GM19455 (cell line): ENCODE measurements around the gene HOPX.
"Not testable (repeated sequence)": the region's sequence is repeated elsewhere in the genome, so short reads cannot be mapped to it uniquely, and the experiment has no call there.

ENCODE experiments used
- ATAC-seq: cut with Tn5 transposase; IDR thresholded peaks from one replicate; pipeline ENCODE4 v1.9.1; 2021; ENCODE audit not compliant: unreplicated experiment

The HOPX gene

DNA sequence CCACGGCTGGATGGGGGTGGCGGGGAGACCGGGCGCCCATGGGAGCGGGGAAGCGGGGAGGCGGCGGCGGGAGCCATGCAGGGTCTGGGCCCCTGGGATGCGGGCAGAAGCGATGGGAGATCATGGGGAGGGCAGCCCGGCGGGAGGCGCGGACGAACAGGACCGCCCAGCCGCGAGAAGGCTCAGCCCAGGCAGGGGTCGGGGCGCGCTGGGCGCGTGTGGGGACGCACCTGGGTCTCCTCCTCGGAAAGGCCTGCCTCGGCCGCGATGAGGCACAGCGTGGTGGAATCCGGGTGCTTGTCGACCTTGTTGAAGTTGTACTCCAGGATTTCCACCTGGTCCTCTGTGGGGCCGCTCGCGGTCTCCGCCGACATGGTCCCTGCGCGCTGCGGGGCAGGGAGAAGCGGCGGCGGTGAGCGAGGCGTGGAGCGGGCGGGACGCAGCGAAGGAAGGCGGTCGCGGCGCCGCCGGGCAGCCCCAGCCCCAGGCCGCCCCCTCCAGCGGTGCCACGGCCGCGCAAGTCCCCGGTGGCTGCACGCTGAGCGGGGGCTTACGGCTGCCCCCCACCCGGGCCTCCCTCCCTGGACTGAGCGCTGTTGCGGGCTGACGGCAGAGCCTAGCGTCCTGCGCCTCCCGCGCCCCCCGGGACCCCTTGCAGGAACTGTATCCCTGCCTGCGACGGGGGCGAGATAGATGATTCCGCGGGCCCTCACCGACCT lies 25.3 kb downstream of the HOPX start:
- ATAC-seq, result no peak

DNA sequence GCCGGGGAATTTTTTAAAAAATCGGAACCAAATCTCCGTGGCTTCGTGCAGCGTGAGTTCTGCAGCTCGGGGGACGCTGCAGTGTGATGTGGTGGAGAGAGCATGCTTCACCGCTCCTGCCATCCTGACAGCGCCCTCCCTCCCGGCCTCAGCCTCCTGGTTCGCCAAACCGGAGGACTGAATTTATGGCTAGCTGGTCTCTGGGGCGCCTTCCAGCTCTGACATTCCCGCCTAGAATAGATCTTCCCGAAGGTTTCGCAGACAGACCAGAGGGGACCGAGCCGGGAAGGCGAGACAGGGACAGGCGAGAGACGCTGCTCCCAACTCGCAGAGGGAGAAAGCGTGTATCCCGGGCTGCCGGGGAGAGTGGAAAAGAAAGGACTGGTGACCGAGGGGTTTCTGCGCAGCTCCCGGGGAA lies 25.9 kb downstream of the HOPX start:
- ATAC-seq, result no peak

DNA sequence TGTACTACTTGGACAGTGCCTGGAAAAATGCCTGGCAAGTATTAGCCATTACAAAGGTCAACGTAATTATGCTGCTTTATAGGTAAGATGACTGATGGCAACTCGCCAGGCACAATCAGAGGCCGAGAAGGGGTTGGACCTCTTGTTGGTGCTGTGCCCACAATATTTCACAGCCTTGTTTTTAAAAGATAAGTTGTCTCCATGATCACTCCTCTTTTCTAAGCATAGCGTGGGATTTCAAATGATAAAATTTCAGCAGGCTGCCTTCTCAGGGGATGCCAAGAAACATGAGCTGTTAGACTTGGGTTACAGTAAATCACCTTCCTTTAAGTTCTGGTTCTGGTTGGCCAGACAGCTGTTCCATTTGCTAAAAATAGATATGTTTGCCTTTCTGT lies 26.9 kb downstream of the HOPX start:
- ATAC-seq, result no peak

DNA sequence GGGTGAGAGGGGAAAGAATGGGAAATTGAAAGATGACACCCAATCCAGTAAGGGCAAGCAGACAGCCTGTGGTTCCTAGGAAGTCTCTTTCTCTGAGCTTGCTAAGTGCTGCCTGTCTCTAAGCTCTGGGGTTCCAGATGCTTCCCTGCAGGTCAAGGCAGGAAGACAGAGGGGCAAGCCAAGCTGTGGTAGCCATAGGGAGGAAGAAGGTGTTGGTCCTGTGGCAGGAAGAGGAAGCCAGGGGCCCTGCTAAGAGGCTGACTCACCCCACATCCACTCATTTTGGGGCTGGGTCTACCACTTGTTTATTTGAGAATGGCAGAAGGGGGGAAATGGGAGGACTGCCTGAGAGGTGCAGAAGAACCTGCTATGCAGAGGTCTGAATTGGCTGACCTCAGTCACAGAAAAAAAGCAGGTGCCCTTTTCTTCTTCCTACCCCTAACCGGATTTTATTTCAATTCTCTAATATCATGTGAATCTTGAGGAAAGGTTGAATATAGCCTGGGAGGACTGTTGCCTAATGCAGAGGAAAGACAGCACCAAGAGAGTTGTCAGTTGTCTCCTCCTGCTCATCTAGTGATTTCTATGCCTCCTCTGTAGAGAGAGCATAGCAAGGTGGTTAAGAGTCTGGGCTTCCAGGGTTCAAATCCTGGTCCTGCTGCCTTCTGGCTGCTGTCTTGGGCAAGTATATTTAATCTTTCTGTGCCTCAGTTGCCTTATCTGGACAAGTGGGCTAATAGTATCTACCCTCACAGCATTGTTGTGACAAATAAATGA lies 27.4 kb downstream of the HOPX start:
- ATAC-seq, result no peak

DNA sequence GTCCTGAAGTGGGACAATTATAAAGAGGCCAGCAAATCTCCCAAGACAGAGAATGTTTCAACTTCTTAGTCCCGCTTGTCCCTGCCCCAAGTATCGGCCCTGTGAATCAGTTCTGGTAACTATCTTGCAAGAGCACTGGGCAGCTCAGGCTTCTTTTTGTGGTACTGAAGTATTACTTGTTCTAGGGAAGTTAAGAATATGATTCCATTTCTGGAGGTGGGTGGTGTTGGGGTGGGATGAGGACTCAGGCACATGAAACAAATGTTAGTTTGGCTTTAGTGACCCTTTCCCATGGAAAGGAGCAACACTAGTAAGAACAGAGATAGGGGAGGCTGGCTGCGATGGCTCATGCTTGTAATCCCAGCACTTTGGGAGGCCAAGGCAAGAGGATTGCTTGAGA lies 28.9 kb downstream of the HOPX start:
- ATAC-seq, result no peak

DNA sequence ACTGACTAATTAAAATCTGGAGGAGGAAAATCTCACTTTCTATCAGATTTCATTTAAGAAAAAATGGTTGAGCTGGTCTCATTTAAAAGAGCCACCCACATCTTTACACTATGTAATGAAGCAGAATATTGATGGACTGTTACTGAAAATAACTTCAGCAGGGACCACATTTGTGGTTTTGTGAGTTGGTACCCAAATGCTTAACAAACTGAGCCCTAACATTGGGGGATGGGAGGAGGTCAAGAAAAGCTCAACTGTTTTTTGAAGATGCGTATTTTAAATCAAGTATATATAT lies 30.1 kb downstream of the HOPX start:
- ATAC-seq, result no peak

DNA sequence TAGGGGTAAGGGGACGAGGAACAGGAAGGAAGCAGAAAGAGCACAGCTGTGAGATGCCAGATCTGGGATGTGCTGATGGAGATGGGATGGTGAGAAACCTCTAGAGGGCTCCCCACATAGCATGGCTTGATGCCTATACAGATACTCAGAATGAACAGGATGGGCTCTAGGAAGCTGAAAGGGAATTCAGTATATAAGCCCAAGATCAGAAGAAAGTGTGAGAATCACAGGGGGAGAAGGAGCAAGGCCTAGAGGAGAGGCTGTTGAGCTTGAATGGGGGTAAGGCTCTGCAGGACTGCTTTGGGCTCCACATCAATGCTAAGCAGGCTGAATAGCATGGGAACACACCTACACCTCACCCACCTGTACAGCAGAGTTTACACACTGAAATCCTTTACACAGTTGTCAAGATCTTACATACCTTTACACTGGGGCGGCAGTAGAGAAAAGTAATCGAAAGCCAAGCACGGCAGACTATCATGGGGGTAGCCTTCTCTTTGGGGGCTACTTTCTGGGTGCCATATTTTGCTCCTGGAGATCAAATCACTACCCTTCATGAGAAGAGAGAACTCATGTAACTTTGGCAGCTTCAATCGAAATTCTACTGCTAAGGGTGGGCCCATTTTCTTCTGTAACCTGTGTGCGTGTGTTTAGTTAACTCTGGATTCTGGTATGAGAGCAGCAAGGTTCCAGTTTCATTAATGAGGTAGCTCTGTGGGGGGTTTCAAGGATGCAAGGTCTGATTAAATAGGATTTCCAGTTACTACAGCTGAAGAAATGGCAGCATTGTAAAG lies 30.6 kb downstream of the HOPX start:
- ATAC-seq, result no peak

DNA sequence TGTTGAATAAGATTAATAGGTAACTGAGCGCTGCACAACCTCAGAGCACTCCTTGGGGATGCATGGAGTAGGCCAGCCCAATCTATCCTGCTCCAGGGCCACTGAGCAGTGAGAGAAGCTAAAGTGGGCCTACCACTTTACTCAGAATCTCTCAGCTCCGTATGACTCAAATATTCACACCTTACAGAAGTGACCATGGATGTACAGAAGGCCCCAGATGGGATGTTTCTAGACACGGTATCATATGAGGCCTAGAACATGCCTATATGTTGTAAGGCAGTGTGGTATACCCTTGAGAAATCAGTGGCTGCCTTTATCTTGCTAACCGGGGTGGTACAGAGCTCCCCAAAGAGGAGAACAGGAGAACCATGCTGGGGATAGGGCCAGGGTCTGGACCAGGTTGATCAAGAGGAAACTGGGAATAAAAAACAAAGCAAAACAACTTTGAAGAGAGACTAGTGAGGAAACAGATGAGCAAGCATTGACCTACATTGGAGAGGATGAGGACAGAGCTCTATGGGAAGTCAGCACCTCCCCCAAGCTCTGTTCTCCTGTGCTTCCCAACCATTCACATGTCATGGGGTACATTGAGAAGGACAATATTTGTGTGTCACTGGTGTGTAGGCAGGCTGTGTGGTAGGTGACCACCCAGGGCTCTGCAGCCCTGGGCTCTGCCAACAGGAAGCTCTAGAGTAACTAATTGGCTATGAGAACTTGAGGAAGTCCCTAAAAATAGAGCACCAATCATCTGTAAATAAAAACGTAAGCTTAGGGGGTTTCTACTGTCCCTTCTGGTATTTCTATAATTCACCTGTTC lies 31.4 kb downstream of the HOPX start:
- ATAC-seq, result no peak

DNA sequence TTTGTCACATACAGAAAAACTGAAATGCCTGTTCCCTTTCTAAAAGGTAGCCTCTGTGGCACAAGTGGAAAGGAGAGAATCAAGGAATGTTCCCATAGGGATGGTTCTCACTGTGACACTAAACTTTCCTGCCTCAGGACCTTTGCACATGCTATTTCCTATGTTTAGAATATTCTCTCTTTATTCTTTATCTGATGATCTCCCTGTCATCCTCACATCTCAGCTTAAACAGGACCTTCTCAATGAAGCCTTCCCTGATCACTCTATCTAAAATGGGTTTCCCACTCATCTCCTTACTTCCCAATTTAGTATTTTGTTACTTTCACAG lies 32.3 kb downstream of the HOPX start:
- ATAC-seq, result no peak

DNA sequence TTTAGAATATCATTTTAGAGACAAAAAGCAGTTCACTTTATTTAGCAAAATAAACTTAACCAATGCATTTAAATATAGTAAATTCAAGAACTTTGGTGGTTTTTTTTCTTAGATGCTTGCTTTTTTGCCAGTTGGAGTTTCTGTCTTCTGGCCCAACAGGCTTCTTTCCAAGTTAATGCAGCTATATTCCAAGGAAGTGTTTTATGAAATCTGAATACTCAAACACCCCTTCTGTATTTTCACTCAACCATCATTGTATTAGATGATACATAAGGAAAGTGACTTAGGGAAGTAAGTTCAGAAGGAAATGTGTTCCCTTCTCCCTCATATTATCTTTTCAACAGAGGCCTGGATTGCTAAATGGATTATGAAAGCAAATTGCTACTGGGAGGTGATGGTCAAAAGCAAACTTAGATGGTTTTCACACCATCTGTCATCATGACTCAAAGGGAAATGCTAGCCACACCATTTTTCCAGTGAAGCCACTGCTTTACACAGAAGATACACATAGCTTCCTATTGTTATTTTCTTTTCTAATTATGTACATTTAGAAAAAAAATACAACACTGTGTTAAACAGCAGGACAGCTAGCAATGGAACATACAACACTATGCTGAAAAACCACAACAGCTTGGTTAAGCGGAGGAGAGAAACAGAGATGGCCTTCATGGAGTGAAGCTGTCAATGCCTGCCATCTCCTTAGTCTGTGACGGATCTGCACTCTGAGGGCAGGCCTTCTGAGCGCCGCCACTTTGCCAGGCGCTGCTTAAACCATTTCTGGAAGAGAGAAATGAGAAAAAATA lies 32.9 kb downstream of the HOPX start:
- no peak for ATAC-seq

DNA sequence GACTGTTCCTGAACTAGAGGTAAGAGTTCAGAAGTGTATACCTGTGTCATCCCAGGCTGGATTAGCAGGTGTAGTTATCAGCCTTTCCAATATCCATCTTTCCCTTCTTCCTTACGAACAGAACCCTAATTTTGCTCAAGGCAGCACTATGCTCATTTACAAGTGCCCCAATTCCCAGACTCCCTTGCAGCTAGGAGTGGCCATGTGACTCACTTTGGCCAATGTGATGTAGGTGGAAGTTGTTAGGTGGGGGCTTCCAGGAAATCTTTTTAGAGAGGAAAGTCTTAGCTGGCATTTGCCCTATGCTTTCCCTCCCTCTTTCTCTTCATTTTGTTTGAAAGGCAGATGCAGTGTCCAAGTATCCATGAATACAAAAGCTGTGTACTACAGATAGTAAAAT lies 34.8 kb downstream of the HOPX start:
- no peak for ATAC-seq

DNA sequence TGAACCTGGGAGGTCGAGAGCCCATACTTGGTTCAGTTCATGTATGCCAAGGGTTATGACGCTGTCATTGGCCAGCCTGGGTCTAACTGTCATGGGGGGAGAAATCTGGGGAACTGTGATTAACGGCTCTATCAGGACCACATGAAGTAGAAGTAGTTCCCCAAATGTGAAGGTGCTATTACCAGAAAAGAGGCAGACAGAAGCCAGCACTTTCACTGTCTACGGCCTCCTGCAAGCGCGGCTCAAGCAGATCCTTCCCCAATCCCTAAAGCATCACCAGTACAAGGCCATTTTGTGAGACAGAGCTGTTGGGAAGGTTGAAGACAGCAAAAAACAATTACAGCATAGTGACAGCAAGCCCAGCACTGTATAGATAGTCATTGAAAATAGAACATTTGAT lies 37.5 kb downstream of the HOPX start:
- no peak for ATAC-seq

DNA sequence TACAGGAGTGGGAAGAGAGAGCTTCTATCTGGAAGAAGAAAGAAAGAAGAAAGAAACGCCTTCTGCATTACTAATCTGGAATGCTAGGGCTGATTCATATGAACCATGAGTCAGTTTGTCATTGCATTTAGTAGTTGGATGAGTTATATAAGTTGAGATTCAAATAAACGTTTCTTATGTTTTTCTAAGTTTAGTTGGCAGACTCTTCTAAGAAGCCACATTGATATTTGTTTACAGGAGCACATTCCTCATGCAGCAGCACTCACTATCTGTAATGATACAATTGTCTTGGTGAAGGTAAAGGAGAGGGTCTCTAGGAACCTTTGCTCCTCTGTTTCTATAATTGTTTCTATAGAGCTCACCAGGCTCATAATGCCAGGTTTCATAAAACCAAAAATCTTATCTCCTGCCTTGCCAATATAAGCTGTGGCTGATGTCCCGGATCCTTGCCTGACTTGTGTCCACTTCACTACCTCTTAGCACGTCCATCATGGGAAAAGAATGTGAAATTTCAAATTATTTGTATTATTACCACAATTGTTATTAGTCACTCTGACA lies 39.5 kb downstream of the HOPX start:
- ATAC-seq, result no peak

DNA sequence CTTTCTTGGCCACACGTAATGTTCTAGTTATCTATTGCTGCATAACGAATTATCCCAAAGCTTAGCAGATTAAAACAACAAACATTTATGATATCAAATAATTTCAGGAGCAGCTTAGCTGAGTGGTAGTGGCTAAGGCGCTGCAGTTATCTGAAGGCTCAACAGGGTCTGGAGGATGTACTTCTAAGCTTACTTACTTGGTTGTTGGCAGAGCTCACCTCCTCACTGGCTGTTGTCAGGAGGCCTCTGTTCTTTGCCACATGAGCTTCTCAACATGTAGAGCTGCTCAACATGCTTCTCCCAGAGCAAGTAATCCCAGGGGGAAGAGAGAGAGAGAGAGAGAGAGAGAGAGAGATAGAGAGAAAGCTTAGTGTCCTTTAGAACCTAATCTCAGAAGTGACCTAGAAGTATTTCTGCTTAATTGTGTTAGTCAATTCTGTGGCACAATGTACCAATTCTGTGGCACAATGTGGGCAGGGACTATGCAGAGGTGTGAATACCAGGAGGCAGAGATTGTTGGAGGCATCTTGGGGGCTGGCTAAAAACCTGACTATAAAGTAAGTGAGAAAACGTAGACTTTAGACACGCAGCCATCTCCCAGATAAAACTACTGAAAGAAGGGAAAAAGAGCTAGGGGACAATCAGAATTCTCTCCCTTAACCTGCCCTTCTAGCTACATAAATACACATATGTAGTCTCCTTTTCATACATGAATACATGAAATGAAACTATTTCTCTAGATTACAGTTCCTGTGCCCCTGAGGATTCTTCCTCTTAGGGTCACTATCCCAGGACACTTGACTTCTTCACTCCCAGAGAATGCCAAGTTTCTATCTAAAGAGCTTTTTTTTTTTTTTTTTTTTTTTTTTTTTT lies 40.2 kb downstream of the HOPX start:
- ATAC-seq, result no peak

DNA sequence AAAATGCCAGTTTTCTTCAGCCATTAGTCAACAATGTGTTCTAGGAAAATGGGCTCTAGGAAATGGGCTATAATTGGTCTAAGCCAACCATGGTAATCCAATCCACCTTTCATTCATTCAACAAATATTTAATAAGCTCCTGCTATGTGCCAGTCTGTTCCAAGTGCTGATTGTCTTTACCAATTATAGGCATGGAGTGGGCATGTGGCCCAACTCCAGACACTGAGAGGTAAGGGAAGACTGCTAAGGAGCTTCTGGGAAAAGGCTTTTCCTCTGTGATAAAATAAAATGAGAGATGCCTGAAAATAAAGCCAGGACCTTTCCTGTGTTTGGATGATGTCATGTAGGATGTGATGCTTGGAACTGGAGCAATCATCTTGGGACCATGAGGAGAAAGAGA lies 43.3 kb downstream of the HOPX start:
- no peak for ATAC-seq

DNA sequence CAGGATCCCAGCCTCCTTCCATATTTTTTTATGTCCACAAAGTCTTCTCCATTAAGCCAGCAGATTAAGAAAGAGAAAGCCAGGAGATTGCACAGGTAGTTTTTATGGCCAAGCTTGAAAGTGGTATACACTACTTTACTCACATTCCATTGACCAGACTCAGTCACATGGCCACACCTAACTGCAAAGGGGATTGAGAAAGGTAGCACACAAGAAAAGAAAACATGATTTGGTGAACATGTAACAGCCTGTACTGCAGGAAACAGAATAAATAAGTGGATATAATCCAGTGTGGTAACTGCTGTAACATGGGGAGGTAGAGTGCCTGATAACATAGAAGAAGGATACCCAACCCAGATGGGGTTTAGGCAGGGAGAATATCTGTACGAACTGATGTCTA lies 43.9 kb downstream of the HOPX start:
- ATAC-seq, result no peak

DNA sequence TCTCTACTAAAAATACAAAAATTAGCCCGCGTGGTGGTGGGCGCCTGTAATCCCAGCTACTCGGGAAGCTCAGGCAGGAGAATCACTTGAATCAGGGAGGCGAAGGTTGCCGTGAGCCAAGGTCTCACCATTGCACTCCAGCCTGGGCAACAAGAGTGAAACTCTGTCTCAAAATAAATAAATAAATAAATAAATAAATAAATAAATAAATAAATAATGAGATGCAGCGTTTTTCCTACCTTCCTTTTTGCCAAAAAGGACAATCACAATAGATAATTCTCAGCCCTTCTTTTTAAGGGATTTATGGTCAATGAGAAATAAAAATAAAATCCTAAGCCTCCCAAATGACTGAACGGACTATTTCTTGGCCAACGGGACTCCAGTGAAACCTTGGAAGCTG lies 46.1 kb downstream of the HOPX start:
- ATAC-seq, result not testable (repeated sequence)

DNA sequence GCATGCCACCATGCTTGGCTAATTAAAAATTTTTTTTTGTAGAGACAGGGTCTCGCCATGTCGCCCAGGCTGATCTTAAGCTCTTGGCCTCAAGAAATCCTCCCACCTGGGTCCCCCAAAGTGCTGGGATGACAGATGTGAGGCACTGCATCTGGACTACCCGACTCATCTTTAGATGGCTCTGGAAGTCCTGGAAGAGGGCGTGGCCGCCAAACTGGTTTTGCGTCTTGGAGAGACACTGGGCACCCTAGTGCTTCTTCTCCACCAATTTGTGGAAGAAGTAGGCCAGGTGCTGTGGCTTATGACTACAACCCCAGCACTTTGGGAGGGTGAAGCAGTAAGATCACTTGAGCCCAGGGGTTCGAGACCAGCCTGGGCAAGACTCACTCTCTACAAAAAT lies 47.6 kb downstream of the HOPX start:
- ATAC-seq, result no peak
